ENCODE data around the gene ABCC11.

DNA sequence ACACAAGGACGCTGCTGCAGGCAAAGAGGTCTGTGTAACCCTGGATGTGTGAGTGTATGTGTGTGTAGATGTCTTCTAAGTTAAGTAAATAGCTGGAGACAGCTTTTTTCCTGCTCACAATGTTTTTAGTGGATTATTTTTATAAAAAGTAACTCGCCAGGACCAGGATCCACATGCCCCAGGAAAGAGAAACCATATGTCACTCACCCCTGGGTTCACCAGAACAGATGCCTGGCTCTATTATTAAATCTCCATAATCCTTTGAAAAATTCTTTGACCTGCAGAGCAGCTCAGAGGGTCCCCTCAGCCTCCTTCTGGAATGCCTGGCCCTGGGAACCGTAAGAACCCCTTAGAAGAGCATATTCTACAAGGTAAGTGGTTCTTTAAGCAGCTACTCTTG lies 109.5 kb downstream of the ABCC11 start:
- TF ChIP-seq EZH2 (IDR thresholded peaks at IDR 0.05; ENCODE audit: insufficient read depth, poor library complexity, severe bottlenecking) = no peak
- TF ChIP-seq EZH2phosphoT487 (IDR thresholded peaks at IDR 0.05; ENCODE audit: insufficient read depth, low read depth) = no peak
